ENCODE measurements around the gene SERAC1.

- TF ChIP-seq CTCF (IDR thresholded peaks at IDR 0.05; ENCODE audit: insufficient read depth, low read length) (no peak), POLR2AphosphoS5 (IDR thresholded peaks at IDR 0.05; ENCODE audit: low read depth) (no peak)
- TF ChIP-seq, protein P1, sequence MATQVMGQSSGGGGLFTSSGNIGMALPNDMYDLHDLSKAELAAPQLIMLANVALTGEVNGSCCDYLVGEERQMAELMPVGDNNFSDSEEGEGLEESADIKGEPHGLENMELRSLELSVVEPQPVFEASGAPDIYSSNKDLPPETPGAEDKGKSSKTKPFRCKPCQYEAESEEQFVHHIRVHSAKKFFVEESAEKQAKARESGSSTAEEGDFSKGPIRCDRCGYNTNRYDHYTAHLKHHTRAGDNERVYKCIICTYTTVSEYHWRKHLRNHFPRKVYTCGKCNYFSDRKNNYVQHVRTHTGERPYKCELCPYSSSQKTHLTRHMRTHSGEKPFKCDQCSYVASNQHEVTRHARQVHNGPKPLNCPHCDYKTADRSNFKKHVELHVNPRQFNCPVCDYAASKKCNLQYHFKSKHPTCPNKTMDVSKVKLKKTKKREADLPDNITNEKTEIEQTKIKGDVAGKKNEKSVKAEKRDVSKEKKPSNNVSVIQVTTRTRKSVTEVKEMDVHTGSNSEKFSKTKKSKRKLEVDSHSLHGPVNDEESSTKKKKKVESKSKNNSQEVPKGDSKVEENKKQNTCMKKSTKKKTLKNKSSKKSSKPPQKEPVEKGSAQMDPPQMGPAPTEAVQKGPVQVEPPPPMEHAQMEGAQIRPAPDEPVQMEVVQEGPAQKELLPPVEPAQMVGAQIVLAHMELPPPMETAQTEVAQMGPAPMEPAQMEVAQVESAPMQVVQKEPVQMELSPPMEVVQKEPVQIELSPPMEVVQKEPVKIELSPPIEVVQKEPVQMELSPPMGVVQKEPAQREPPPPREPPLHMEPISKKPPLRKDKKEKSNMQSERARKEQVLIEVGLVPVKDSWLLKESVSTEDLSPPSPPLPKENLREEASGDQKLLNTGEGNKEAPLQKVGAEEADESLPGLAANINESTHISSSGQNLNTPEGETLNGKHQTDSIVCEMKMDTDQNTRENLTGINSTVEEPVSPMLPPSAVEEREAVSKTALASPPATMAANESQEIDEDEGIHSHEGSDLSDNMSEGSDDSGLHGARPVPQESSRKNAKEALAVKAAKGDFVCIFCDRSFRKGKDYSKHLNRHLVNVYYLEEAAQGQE (IDR thresholded peaks at IDR 0.05; ENCODE audit: insufficient replicate concordance, low read depth), result no peak
These were observed 100.5 kb downstream of the SERAC1 start for GRCh38 chr6:158067436-158068015.

Data from HL-60 (cell line).